Measurements from ENCODE around the gene LY6G6D. TPM values are rescaled to one million over a fixed set of nuclear protein-coding genes. Genes with fewer than 3 reads are reported as not detected.

The LY6G6D gene
- total and polyA plus RNA-seq, 2 of the 13 experiments (the other 11 are each of a cell fraction or from before 2014, with no cell fraction given) = not detected

DNA sequence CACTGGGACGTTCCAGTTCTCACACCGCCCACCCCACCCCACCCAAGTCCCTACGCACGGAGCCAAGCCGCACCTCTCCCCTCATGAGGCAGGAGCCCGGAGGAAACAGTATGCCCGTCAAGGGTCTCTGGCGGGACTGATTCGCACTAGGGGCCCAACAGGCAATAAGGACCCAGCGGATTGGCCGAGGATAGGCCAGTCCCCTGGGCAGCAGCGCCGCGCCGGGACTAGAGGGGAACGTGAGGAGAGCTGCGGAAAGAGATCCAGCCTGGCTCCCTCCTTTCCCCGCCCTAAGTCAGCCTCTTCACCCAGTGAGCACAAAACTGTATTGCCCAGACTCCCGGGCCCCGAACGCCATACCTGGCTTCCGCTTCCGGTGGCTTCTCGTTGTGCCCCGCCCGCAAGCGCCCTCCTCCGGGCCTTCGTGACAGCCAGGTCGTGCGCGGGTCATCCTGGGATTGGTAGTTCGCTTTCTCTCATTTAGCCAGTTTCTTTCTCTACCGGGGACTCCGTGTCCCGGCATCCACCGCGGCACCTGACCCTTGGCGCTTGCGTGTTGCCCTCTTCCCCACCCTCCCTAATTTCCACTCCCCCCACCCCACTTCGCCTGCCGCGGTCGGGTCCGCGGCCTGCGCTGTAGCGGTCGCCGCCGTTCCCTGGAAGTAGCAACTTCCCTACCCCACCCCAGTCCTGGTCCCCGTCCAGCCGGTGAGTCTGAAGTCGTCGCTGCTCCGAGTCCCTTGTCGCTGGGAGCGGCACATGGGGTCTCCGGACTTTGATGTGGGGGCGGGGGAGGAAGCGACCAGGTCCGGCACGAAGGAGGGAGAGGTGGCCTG, 49.4 kb upstream of the LY6G6D start, which contains the start of gene CSNK2B (continued):
- TF ChIP-seq SIX4 (CRISPR knock-in tag; IDR thresholded peaks at IDR 0.05) (no peak), REL (CRISPR knock-in tag; conservative IDR thresholded peaks at IDR 0.05) (no peak; the same call in 1 of the 2 replicates), FOXO1 (CRISPR knock-in tag; IDR thresholded peaks at IDR 0.05) (peak; percentile 32; the same call in 1 of the 2 replicates), ZNF891 (CRISPR knock-in tag; IDR thresholded peaks at IDR 0.05) (peak; percentile 85), ZNF207 (IDR thresholded peaks at IDR 0.05; ENCODE audit: borderline replicate concordance) (no peak), NFIB (CRISPR knock-in tag; IDR thresholded peaks at IDR 0.05; ENCODE audit: borderline replicate concordance) (no peak; the same call in 1 of the 2 replicates), ZNF558 (CRISPR knock-in tag; IDR thresholded peaks at IDR 0.05; ENCODE audit: borderline replicate concordance) (0 out of 2 replicates have a peak, but pooled peaks have one; percentile 15), ZNF674 (CRISPR knock-in tag; IDR thresholded peaks at IDR 0.05; ENCODE audit: low read depth) (no peak), GTF2F1 (IDR thresholded peaks at IDR 0.05; ENCODE audit: low read length) (no peak), SAFB2 (CRISPR knock-in tag; IDR thresholded peaks at IDR 0.05; ENCODE audit: borderline replicate concordance, low read depth) (no peak; the same call in 1 of the 2 replicates), ZNF501 (CRISPR knock-in tag; IDR thresholded peaks at IDR 0.05) (no peak; the same call in 1 of the 2 replicates), ZNF749 (CRISPR knock-in tag; IDR thresholded peaks at IDR 0.05; ENCODE audit: borderline replicate concordance) (no peak), EED (CRISPR knock-in tag; IDR thresholded peaks at IDR 0.05) (no peak; the same call in 1 of the 2 replicates), ZNF451 (CRISPR knock-in tag; IDR thresholded peaks at IDR 0.05) (peak; percentile 50; the same call in 1 of the 2 replicates), TOE1 (CRISPR knock-in tag; IDR thresholded peaks at IDR 0.05) (no peak), THYN1 (CRISPR knock-in tag; IDR thresholded peaks at IDR 0.05; ENCODE audit: borderline replicate concordance, low read depth) (no peak), ZSCAN20 (CRISPR knock-in tag; IDR thresholded peaks at IDR 0.05; ENCODE audit: borderline replicate concordance) (no peak; the same call in 1 of the 2 replicates)
- TF ChIP-seq, protein P1, sequence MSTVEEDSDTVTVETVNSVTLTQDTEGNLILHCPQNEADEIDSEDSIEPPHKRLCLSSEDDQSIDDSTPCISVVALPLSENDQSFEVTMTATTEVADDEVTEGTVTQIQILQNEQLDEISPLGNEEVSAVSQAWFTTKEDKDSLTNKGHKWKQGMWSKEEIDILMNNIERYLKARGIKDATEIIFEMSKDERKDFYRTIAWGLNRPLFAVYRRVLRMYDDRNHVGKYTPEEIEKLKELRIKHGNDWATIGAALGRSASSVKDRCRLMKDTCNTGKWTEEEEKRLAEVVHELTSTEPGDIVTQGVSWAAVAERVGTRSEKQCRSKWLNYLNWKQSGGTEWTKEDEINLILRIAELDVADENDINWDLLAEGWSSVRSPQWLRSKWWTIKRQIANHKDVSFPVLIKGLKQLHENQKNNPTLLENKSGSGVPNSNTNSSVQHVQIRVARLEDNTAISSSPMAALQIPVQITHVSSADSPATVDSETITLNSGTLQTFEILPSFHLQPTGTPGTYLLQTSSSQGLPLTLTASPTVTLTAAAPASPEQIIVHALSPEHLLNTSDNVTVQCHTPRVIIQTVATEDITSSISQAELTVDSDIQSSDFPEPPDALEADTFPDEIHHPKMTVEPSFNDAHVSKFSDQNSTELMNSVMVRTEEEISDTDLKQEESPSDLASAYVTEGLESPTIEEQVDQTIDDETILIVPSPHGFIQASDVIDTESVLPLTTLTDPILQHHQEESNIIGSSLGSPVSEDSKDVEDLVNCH (CRISPR knock-in tag; IDR thresholded peaks at IDR 0.05) = peak; percentile 20; the same call in 1 of the 2 replicates
- TF ChIP-seq, protein P2, sequence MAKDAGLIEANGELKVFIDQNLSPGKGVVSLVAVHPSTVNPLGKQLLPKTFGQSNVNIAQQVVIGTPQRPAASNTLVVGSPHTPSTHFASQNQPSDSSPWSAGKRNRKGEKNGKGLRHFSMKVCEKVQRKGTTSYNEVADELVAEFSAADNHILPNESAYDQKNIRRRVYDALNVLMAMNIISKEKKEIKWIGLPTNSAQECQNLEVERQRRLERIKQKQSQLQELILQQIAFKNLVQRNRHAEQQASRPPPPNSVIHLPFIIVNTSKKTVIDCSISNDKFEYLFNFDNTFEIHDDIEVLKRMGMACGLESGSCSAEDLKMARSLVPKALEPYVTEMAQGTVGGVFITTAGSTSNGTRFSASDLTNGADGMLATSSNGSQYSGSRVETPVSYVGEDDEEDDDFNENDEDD (CRISPR knock-in tag; IDR thresholded peaks at IDR 0.05; ENCODE audit: borderline replicate concordance) = peak; percentile 79; the same call in 1 of the 2 replicates
- TF ChIP-seq, protein P3, sequence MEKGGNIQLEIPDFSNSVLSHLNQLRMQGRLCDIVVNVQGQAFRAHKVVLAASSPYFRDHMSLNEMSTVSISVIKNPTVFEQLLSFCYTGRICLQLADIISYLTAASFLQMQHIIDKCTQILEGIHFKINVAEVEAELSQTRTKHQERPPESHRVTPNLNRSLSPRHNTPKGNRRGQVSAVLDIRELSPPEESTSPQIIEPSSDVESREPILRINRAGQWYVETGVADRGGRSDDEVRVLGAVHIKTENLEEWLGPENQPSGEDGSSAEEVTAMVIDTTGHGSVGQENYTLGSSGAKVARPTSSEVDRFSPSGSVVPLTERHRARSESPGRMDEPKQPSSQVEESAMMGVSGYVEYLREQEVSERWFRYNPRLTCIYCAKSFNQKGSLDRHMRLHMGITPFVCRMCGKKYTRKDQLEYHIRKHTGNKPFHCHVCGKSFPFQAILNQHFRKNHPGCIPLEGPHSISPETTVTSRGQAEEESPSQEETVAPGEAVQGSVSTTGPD (CRISPR knock-in tag; IDR thresholded peaks at IDR 0.05) = 0 out of 2 replicates have a peak, but pooled peaks have one; percentile 49
- TF ChIP-seq, protein P4, sequence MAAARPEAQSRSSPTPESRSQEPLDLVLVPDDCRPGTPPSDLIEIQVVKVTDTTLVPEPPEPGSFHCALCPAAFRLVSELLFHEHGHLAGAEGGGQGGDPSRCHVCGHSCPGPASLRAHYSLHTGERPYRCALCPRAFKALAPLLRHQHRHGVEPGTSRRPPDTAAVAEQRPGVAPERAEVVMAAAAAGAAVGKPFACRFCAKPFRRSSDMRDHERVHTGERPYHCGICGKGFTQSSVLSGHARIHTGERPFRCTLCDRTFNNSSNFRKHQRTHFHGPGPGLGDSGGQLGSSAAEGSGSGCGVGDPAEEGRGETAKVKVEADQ (CRISPR knock-in tag; IDR thresholded peaks at IDR 0.05; ENCODE audit: borderline replicate concordance) = peak; percentile 5; the same call in 1 of the 2 replicates

Data from HepG2 (cell line).